Duodenal mucosa (tissue), 2 donors: Measurements from ENCODE around the gene VPREB3.
A peak's percentile ranks its signal among the peaks of the same experiment; 100 is the strongest.

Source experiments
- H3K27ac ChIP-seq: one replicate; pipeline ENCODE4 v1.7.0; 2013; ENCODE audit warnings: low read depth, low read length
- H3K27me3 ChIP-seq, 2 donors: one replicate each; pipeline ENCODE4 v1.7.0; 2013; ENCODE audit warnings: low read length in 2 of 2, control low read depth in 1 of 2; ENCODE audit not compliant: insufficient read depth in 2 of 2, control insufficient read depth in 1 of 2
- H3K36me3 ChIP-seq, 2 donors: one replicate each; pipeline ENCODE4 v1.7.0; 2013; ENCODE audit warnings: low read length in 2 of 2, control low read depth in 1 of 2; ENCODE audit not compliant: insufficient read depth in 2 of 2, control insufficient read depth in 1 of 2
- H3K4me1 ChIP-seq, 2 donors: one replicate each; pipeline ENCODE4 v1.7.0; 2013; ENCODE audit warnings: low read length in 2 of 2, control low read depth in 1 of 2; ENCODE audit not compliant: insufficient read depth in 2 of 2, control insufficient read depth in 1 of 2
- H3K4me3 ChIP-seq, 2 donors: one replicate each; pipeline ENCODE4 v1.7.0; 2013; ENCODE audit warnings: low read length in 2 of 2, low read depth in 1 of 2
- H3K9ac ChIP-seq, 2 donors: one replicate each; pipeline ENCODE4 v1.7.0; 2013; ENCODE audit warnings: low read length in 2 of 2, low read depth in 1 of 2
- H3K9me3 ChIP-seq, 2 donors: one replicate each; pipeline ENCODE4 v1.7.0; 2013; ENCODE audit warnings: low read length in 2 of 2, control low read depth in 1 of 2; ENCODE audit not compliant: control insufficient read depth in 1 of 2

Gene VPREB3

GRCh38 chr22:23754220-23754919 lies at the start of gene VPREB3:
Gene VPREB3, minus strand, starts transcription at chr22:23754425. Its CDS starts 62 bp downstream, at chr22:23754363.
- no peak within 1 kb of the TSS for H3K27ac ChIP-seq
- H3K4me1 ChIP-seq: peaks cover 10 to 18% of the 10 kb centered on the region in 2 donors
- no peaks in the 10 kb centered on the region for H3K36me3 ChIP-seq
- H3K27me3 ChIP-seq: no peaks in the 10 kb centered on the region
- H3K9me3 ChIP-seq: no peaks in the 10 kb centered on the region
- no peak within 1 kb of the TSS for H3K9ac ChIP-seq
- no peak within 1 kb of the TSS for H3K4me3 ChIP-seq

- no peaks in the 10 kb centered on the region for H3K9me3 ChIP-seq
- no peak overlapping the region for H3K27ac ChIP-seq
- peaks cover 55 to 77% of the 10 kb centered on the region in 2 donors for H3K36me3 ChIP-seq
- no peak overlapping the region for H3K9ac ChIP-seq
- H3K27me3 ChIP-seq: no peaks in the 10 kb centered on the region
- no peaks in the 10 kb centered on the region for H3K4me1 ChIP-seq
- H3K4me3 ChIP-seq: peak overlapping the region in 1 of 2 donors; percentile 53
Measured at GRCh38 chr22:23803001-23803819, 49.0 kb upstream of the VPREB3 start.

GRCh38 chr22:23801886-23802377 lies 47.7 kb upstream of the VPREB3 start:
- Histone ChIP-seq H3K9ac (no peak overlapping the region), H3K36me3 (peaks cover 59 to 80% of the 10 kb centered on the region in 2 donors), H3K4me3 (no peak overlapping the region), H3K4me1 (no peaks in the 10 kb centered on the region), H3K27me3 (no peaks in the 10 kb centered on the region), H3K9me3 (no peaks in the 10 kb centered on the region), H3K27ac (no peak overlapping the region)

- Histone ChIP-seq H3K27me3 (no peaks in the 10 kb centered on the region), H3K9me3 (no peaks in the 10 kb centered on the region), H3K27ac (no peak overlapping the region), H3K36me3 (peaks cover 60 to 80% of the 10 kb centered on the region in 2 donors), H3K9ac (no peak overlapping the region), H3K4me1 (no peaks in the 10 kb centered on the region), H3K4me3 (no peak overlapping the region)
Measured at GRCh38 chr22:23801238-23801821, 47.1 kb upstream of the VPREB3 start.

GRCh38 chr22:23800297-23801237 lies 46.3 kb upstream of the VPREB3 start:
- H3K27me3 ChIP-seq: no peaks in the 10 kb centered on the region
- no peak overlapping the region for H3K27ac ChIP-seq
- H3K9me3 ChIP-seq: no peaks in the 10 kb centered on the region
- peaks cover 58 to 75% of the 10 kb centered on the region in 2 donors for H3K36me3 ChIP-seq
- H3K9ac ChIP-seq: no peak overlapping the region
- no peak overlapping the region for H3K4me3 ChIP-seq
- no peaks in the 10 kb centered on the region for H3K4me1 ChIP-seq

GRCh38 chr22:23796461-23796860 lies 42.2 kb upstream of the VPREB3 start:
- H3K4me3 ChIP-seq: no peak overlapping the region
- no peak overlapping the region for H3K9ac ChIP-seq
- no peaks in the 10 kb centered on the region for H3K9me3 ChIP-seq
- no peaks in the 10 kb centered on the region for H3K4me1 ChIP-seq
- H3K36me3 ChIP-seq: peaks cover 41 to 77% of the 10 kb centered on the region in 2 donors
- H3K27me3 ChIP-seq: no peaks in the 10 kb centered on the region
- H3K27ac ChIP-seq: no peak overlapping the region

GRCh38 chr22:23793326-23793725 lies 39.1 kb upstream of the VPREB3 start:
- H3K27me3 ChIP-seq: no peaks in the 10 kb centered on the region
- no peak overlapping the region for H3K4me3 ChIP-seq
- H3K9me3 ChIP-seq: no peaks in the 10 kb centered on the region
- H3K27ac ChIP-seq: no peak overlapping the region
- peaks cover 7 to 10% of the 10 kb centered on the region in 2 donors for H3K4me1 ChIP-seq
- no peak overlapping the region for H3K9ac ChIP-seq
- H3K36me3 ChIP-seq: peaks cover 23 to 64% of the 10 kb centered on the region in 2 donors

GRCh38 chr22:23791738-23792645 lies 37.8 kb upstream of the VPREB3 start:
- no peak overlapping the region for H3K27ac ChIP-seq
- H3K4me3 ChIP-seq: no peak overlapping the region
- peaks cover 19 to 56% of the 10 kb centered on the region in 2 donors for H3K36me3 ChIP-seq
- peaks cover 15 to 18% of the 10 kb centered on the region in 2 donors for H3K4me1 ChIP-seq
- no peaks in the 10 kb centered on the region for H3K9me3 ChIP-seq
- no peaks in the 10 kb centered on the region for H3K27me3 ChIP-seq
- no peak overlapping the region for H3K9ac ChIP-seq
